K562 (cell line): Measurements from ENCODE around the gene POU4F3. TPM values are rescaled to one million over a fixed set of nuclear protein-coding genes. Genes with fewer than 3 reads are reported as not detected.

Experiments
- COPS2 ChIP-seq: fragments of 450-650 bp; conservative IDR thresholded peaks from 2 replicates; pipeline ENCODE4 v1.6.1; 2016; ENCODE audit warnings: mild to moderate bottlenecking, moderate library complexity
- ELF4 ChIP-seq: fragments of 450-650 bp; formaldehyde crosslinking; IDR thresholded peaks from 2 replicates; pipeline ENCODE4 v1.4.0; 2022; ENCODE audit warnings: missing genetic modification characterization
- MAFF ChIP-seq: IDR thresholded peaks from 2 replicates; pipeline ENCODE4 v1.6.1; 2012; ENCODE audit warnings: low read length, improper control_type of control experiment
- MYC ChIP-seq, 2 experiments: fragments of 250-450 bp in 1 of 2; sonication (Bioruptor Pico) in 1 of 2; IDR thresholded peaks; 2 replicates each; pipeline versions ENCODE4 v1.5.1 to v1.6.1; 2012 to 2021; ENCODE audit warnings: low read depth in 2 of 2, borderline replicate concordance in 1 of 2, improper control_type of control experiment in 1 of 2, low read length in 1 of 2, mild to moderate bottlenecking in 1 of 2, moderate library complexity in 1 of 2
- NEUROD1 ChIP-seq: fragments of 150-350 bp; IDR thresholded peaks from 2 replicates; pipeline ENCODE4 v1.6.1; 2014; ENCODE audit warnings: borderline replicate concordance, low read length, low read depth; ENCODE audit not compliant: partially characterized antibody
- NFRKB ChIP-seq: fragments of 450-650 bp; IDR thresholded peaks from 2 replicates; pipeline ENCODE4 v1.6.1; 2016; ENCODE audit warnings: low read depth
- PCBP2 ChIP-seq: fragments of 200-400 bp; formaldehyde crosslinking; IDR thresholded peaks from 2 replicates; pipeline ENCODE4 v1.6.1; 2018; ENCODE audit warnings: low read length, low read depth, mild to moderate bottlenecking, moderate library complexity; ENCODE audit not compliant: poor library complexity, severe bottlenecking
- RCOR1 ChIP-seq, 2 experiments: IDR thresholded peaks; 2 replicates each; pipeline ENCODE4 v1.6.1; 2012; ENCODE audit warnings: low read depth in 2 of 2, low read length in 2 of 2, borderline replicate concordance in 1 of 2, improper control_type of control experiment in 1 of 2
- RFX5 ChIP-seq: IDR thresholded peaks from 2 replicates; pipeline ENCODE4 v1.6.1; 2011; ENCODE audit warnings: low read depth, mild to moderate bottlenecking, improper control_type of control experiment, low read length
- SIX5 ChIP-seq, 2 experiments: IDR thresholded peaks; 2 replicates each; pipeline ENCODE4 v1.6.1; 2011; ENCODE audit warnings: low read length in 2 of 2, borderline replicate concordance in 1 of 2, low read depth in 1 of 2, mild to moderate bottlenecking in 1 of 2, moderate library complexity in 1 of 2; ENCODE audit not compliant: insufficient read depth in 1 of 2
- YY1 ChIP-seq, 3 experiments: IDR thresholded peaks; 2 replicates each; pipeline ENCODE4 v1.6.1; 2011; ENCODE audit warnings: low read length in 2 of 3, mild to moderate bottlenecking in 2 of 3, moderate library complexity in 2 of 3, borderline replicate concordance in 1 of 3, control low read depth in 1 of 3, low read depth in 1 of 3; ENCODE audit not compliant: insufficient read depth in 3 of 3, insufficient replicate concordance in 2 of 3, control insufficient read depth in 1 of 3, insufficient read length in 1 of 3; ENCODE audit errors: extremely low read depth in 1 of 3
- ZBTB12 ChIP-seq: fragments of 250-450 bp; sonication (Bioruptor Pico); IDR thresholded peaks from 2 replicates; pipeline ENCODE4 v1.4.0; 2020
- ZFP1 ChIP-seq: fragments of 450-650 bp; formaldehyde crosslinking; IDR thresholded peaks from 2 replicates; pipeline ENCODE4 v1.4.0; 2020; ENCODE audit warnings: mild to moderate bottlenecking, mixed read lengths
- ZNF165 ChIP-seq: fragments of 250-450 bp; sonication (Bioruptor Pico); IDR thresholded peaks from 2 replicates; pipeline ENCODE4 v1.4.0; 2020; ENCODE audit warnings: borderline replicate concordance
- ZNF280B ChIP-seq: fragments of 250-450 bp; sonication (Bioruptor Pico); IDR thresholded peaks from 2 replicates; pipeline ENCODE4 v1.5.1; 2021; ENCODE audit warnings: mild to moderate bottlenecking
- polyA plus RNA-seq, 8 experiments: library from polyadenylated mRNA; depleted of rRNA in 4 of 8; stranded (reverse) in 5 of 8; unstranded in 3 of 8; fragments of >200 nt; fragmentation: Nextera tagmentation in 2 of 8; fragmentation: Illumina TruSeq in 1 of 8; extraction: Ambion mirVana in 2 of 8; extraction: Trizol in 1 of 8; gene quantifications; 2 replicates each; pipeline versions ENCODE4 v1.2.1 to v1.2.3, GENCODE V29; 2011 to 2014; ENCODE audit warnings: inconsistent platforms in 1 of 8, missing spikeins in 1 of 8
- total RNA-seq, 7 experiments: library from RNA; depleted of rRNA in 6 of 7; stranded (reverse); fragments of >200 nt in 6 of 7; fragmentation: Illumina TruSeq in 2 of 7; extraction: Trizol in 2 of 7; gene quantifications; 2 replicates each; pipeline versions ENCODE4 v1.2.1 to v1.2.3, GENCODE V29; 2011 to 2021; ENCODE audit warnings: low replicate concordance in 1 of 7
- TF ChIP-seq, protein P1 (sequence below): fragments of 450-650 bp; IDR thresholded peaks from 2 replicates; pipeline ENCODE4 v1.6.1; 2016; ENCODE audit warnings: borderline replicate concordance

Gene POU4F3
- total and polyA plus RNA-seq, 9 of the 15 experiments (the other 6 are each of a cell fraction or from before 2014, with no cell fraction given), result 0.04 to 0.13 (median 0.07) TPM; not detected in 6

- TF ChIP-seq MYC (IDR thresholded peaks at IDR 0.05; ENCODE audit: low read depth, low read length), result no peak
- TF ChIP-seq MYC (CRISPR knock-in tag; IDR thresholded peaks at IDR 0.05; ENCODE audit: borderline replicate concordance, low read depth), result no peak
- no peak for TF ChIP-seq NFRKB
- TF ChIP-seq ZFP1 (CRISPR knock-in tag), result no peak
- no peak for TF ChIP-seq COPS2
- TF ChIP-seq, protein P1, sequence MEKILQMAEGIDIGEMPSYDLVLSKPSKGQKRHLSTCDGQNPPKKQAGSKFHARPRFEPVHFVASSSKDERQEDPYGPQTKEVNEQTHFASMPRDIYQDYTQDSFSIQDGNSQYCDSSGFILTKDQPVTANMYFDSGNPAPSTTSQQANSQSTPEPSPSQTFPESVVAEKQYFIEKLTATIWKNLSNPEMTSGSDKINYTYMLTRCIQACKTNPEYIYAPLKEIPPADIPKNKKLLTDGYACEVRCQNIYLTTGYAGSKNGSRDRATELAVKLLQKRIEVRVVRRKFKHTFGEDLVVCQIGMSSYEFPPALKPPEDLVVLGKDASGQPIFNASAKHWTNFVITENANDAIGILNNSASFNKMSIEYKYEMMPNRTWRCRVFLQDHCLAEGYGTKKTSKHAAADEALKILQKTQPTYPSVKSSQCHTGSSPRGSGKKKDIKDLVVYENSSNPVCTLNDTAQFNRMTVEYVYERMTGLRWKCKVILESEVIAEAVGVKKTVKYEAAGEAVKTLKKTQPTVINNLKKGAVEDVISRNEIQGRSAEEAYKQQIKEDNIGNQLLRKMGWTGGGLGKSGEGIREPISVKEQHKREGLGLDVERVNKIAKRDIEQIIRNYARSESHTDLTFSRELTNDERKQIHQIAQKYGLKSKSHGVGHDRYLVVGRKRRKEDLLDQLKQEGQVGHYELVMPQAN, result no peak
- TF ChIP-seq RCOR1 (IDR thresholded peaks at IDR 0.05; ENCODE audit: borderline replicate concordance in 1 of 2, low read depth in 2 of 2, low read length in 2 of 2), result 0 out of 4 replicates have a peak, but pooled peaks of 1 of the 2 experiments have one; percentile 45
- TF ChIP-seq NEUROD1, result no peak
- no peak for TF ChIP-seq PCBP2
- no peak for TF ChIP-seq ZNF280B (CRISPR knock-in tag)
- TF ChIP-seq ELF4 (CRISPR knock-in tag), result no peak
- no peak for TF ChIP-seq ZBTB12 (CRISPR knock-in tag)
- TF ChIP-seq ZNF165 (CRISPR knock-in tag), result no peak
- TF ChIP-seq RFX5, result no peak
- TF ChIP-seq YY1 (IDR thresholded peaks at IDR 0.05; ENCODE audit: borderline replicate concordance in 1 of 3, control insufficient read depth in 1 of 3, extremely low read depth in 1 of 3, insufficient read depth in 3 of 3, insufficient read length in 1 of 3, insufficient replicate concordance in 2 of 3, low read depth in 1 of 3, low read length in 2 of 3), result no peak
- TF ChIP-seq MAFF, result no peak
- no peak for TF ChIP-seq SIX5 (IDR thresholded peaks at IDR 0.05; ENCODE audit: borderline replicate concordance in 1 of 2, insufficient read depth in 1 of 2, low read depth in 1 of 2, low read length in 2 of 2)
Observed at GRCh38 chr5:146340260-146341081, 1.8 kb downstream of the POU4F3 start (continued).
